H9 (cell line): ENCODE measurements around the gene DNAAF5. TPM values are rescaled to one million over a fixed set of nuclear protein-coding genes. Genes with fewer than 3 reads are reported as not detected.

Experiments
- DNase-seq: peaks from one replicate; pipeline ENCODE4 v3.0.0-alpha.2; 2017
- H2AFZ ChIP-seq: one replicate; pipeline ENCODE4 v1.6.1; 2013; ENCODE audit warnings: mild to moderate bottlenecking, low read length, control low read depth, moderate library complexity
- H2AK5ac ChIP-seq: 2 replicates; pipeline ENCODE4 v1.6.1; 2013; ENCODE audit warnings: low read length, control low read depth, mixed read lengths; ENCODE audit not compliant: insufficient read length
- H2BK120ac ChIP-seq: one replicate; pipeline ENCODE4 v1.6.1; 2013; ENCODE audit warnings: low read depth, mild to moderate bottlenecking, low read length, control low read depth, inconsistent platforms; ENCODE audit not compliant: poor library complexity, severe bottlenecking
- H2BK12ac ChIP-seq: 2 replicates; pipeline ENCODE4 v1.6.1; 2013; ENCODE audit warnings: low read length, control low read depth, mixed read lengths, low read depth; ENCODE audit not compliant: insufficient read length
- H2BK15ac ChIP-seq: 2 replicates; pipeline ENCODE4 v1.6.1; 2013; ENCODE audit warnings: low read depth, low read length, control low read depth
- H2BK20ac ChIP-seq: one replicate; pipeline ENCODE4 v1.6.1; 2013; ENCODE audit warnings: low read depth, mild to moderate bottlenecking, low read length, control low read depth, inconsistent platforms; ENCODE audit not compliant: poor library complexity, severe bottlenecking
- H2BK5ac ChIP-seq: 2 replicates; pipeline ENCODE4 v1.6.1; 2013; ENCODE audit warnings: low read length, control low read depth, mixed read lengths; ENCODE audit not compliant: insufficient read length
- H3K14ac ChIP-seq: 2 replicates; pipeline ENCODE4 v1.6.1; 2013; ENCODE audit warnings: low read length, control low read depth; ENCODE audit not compliant: insufficient read depth
- H3K18ac ChIP-seq: 2 replicates; pipeline ENCODE4 v1.6.1; 2013; ENCODE audit warnings: low read depth, mild to moderate bottlenecking, mixed read lengths, low read length, control low read depth; ENCODE audit not compliant: insufficient read length
- H3K23ac ChIP-seq: 2 replicates; pipeline ENCODE4 v1.6.1; 2013; ENCODE audit warnings: low read length, control low read depth, mixed read lengths, low read depth; ENCODE audit not compliant: insufficient read length
- H3K23me2 ChIP-seq: 2 replicates; pipeline ENCODE4 v1.6.1; 2013; ENCODE audit warnings: low read depth, mild to moderate bottlenecking, mixed read lengths, low read length, control low read depth; ENCODE audit not compliant: insufficient read length, poor library complexity, severe bottlenecking
- H3K27ac ChIP-seq: 2 replicates; pipeline ENCODE4 v1.5.1; 2013; ENCODE audit warnings: low read length, control low read depth, mixed read lengths, low read depth; ENCODE audit not compliant: insufficient read length
- H3K27me3 ChIP-seq: 2 replicates; pipeline ENCODE4 v1.6.1; 2013; ENCODE audit warnings: low read length, control low read depth, inconsistent platforms; ENCODE audit not compliant: insufficient read depth
- H3K4ac ChIP-seq: 2 replicates; pipeline ENCODE4 v1.6.1; 2013; ENCODE audit warnings: low read depth, mild to moderate bottlenecking, control low read depth, inconsistent platforms, low read length, moderate library complexity
- H3K4me1 ChIP-seq: 2 replicates; pipeline ENCODE4 v1.6.1; 2013; ENCODE audit warnings: low read length, control low read depth, inconsistent platforms; ENCODE audit not compliant: insufficient read depth
- H3K4me2 ChIP-seq: 2 replicates; pipeline ENCODE4 v1.6.1; 2013; ENCODE audit warnings: low read length, control low read depth, mixed read lengths; ENCODE audit not compliant: insufficient read length, insufficient read depth
- H3K56ac ChIP-seq: 2 replicates; pipeline ENCODE4 v1.6.1; 2013; ENCODE audit warnings: low read depth, mild to moderate bottlenecking, mixed read lengths, low read length, control low read depth; ENCODE audit not compliant: insufficient read length
- H3K79me1 ChIP-seq: 2 replicates; pipeline ENCODE4 v1.6.1; 2013; ENCODE audit warnings: low read depth, mild to moderate bottlenecking, moderate library complexity, low read length, control low read depth, inconsistent platforms; ENCODE audit not compliant: insufficient read depth, poor library complexity, severe bottlenecking
- H3K79me2 ChIP-seq: 2 replicates; pipeline ENCODE4 v1.6.1; 2013; ENCODE audit warnings: low read length, control low read depth, inconsistent platforms; ENCODE audit not compliant: insufficient read depth
- H3K9ac ChIP-seq: 2 replicates; pipeline ENCODE4 v1.6.1; 2013; ENCODE audit warnings: low read length, control low read depth, mixed read lengths; ENCODE audit not compliant: insufficient read length; ENCODE audit errors: extremely low read depth
- H3K9me3 ChIP-seq: one replicate; pipeline ENCODE4 v1.6.1; 2013; ENCODE audit warnings: low read depth, low read length, inconsistent platforms; ENCODE audit not compliant: control insufficient read depth
- H3T11ph ChIP-seq: one replicate; pipeline ENCODE4 v1.6.1; 2013; ENCODE audit warnings: mild to moderate bottlenecking, low read length, control low read depth, inconsistent platforms
- H4K20me1 ChIP-seq: one replicate; pipeline ENCODE4 v1.6.1; 2013; ENCODE audit not compliant: control insufficient read depth, insufficient read length, insufficient read depth
- H4K5ac ChIP-seq: 2 replicates; pipeline ENCODE4 v1.6.1; 2013; ENCODE audit warnings: low read depth, mild to moderate bottlenecking, mixed read lengths, low read length, control low read depth; ENCODE audit not compliant: insufficient read length
- H4K8ac ChIP-seq: replicated peaks from 2 replicates; pipeline ENCODE4 v1.6.1; 2013; ENCODE audit warnings: low read length, control low read depth, mixed read lengths, low read depth; ENCODE audit not compliant: insufficient read length
- H4K91ac ChIP-seq: 2 replicates; pipeline ENCODE4 v1.6.1; 2013; ENCODE audit warnings: low read depth, mild to moderate bottlenecking, moderate library complexity, mixed read lengths, low read length, control low read depth; ENCODE audit not compliant: insufficient read length
- H3K27ac Mint-ChIP-seq, 3 experiments: 2 replicates in 2 of 3; 3 replicates in 1 of 3; pipeline ENCODE4 v1.8.0; 2020 to 2021; ENCODE audit warnings: mixed read lengths in 3 of 3, mild to moderate bottlenecking in 1 of 3, moderate library complexity in 1 of 3
- H3K27me3 Mint-ChIP-seq: 2 replicates; pipeline ENCODE4 v1.8.0; 2021; ENCODE audit warnings: low read depth, mild to moderate bottlenecking, moderate library complexity, mixed read lengths
- H3K36me3 Mint-ChIP-seq, 3 experiments: 2 replicates in 2 of 3; 3 replicates in 1 of 3; pipeline ENCODE4 v1.8.0; 2020 to 2021; ENCODE audit warnings: low read depth in 3 of 3, mixed read lengths in 3 of 3; ENCODE audit not compliant: insufficient read depth in 1 of 3
- H3K4me1 Mint-ChIP-seq, 2 experiments: 2 replicates each; pipeline ENCODE4 v1.8.0; 2020; ENCODE audit warnings: mixed read lengths in 2 of 2
- H3K4me3 Mint-ChIP-seq, 2 experiments: 2 replicates in 1 of 2; 3 replicates in 1 of 2; pipeline ENCODE4 v1.8.0; 2020 to 2021; ENCODE audit warnings: mild to moderate bottlenecking in 2 of 2, mixed read lengths in 2 of 2, moderate library complexity in 1 of 2
- H3K9me3 Mint-ChIP-seq, 2 experiments: 2 replicates in 1 of 2; 3 replicates in 1 of 2; pipeline ENCODE4 v1.8.0; 2020; ENCODE audit warnings: mild to moderate bottlenecking in 2 of 2, mixed read lengths in 2 of 2, moderate library complexity in 1 of 2
- CTCF ChIP-seq: fragments of 200-600 bp; sonication (generic); conservative IDR thresholded peaks from 3 replicates; pipeline ENCODE4 v1.8.0; 2021; ENCODE audit warnings: antibody characterized with exemption, mild to moderate bottlenecking
- WGBS: extraction: QIAGEN DNeasy Blood & Tissue Kit; methylation state at CpG from one replicate; pipeline ENCODE4 v1.1.7; 2013; ENCODE audit warnings: missing lambda C conversion rate, low lambda C conversion rate, mixed read lengths; ENCODE audit not compliant: insufficient read length; ENCODE audit errors: extremely low coverage; 5-methylcytosine and 5-hydroxymethylcytosine counted together
- total RNA-seq: library from RNA; stranded (reverse); gene quantifications from 2 replicates; pipeline ENCODE4 v1.2.1, GENCODE V29; 2021

Gene DNAAF5
- total RNA-seq, 1 experiment from 2014 or later: 43.5 TPM

GRCh38 chr7:726854-727103, 280 bp downstream of the DNAAF5 start:
- Histone ChIP-seq H3K27me3 (no peaks in the 10 kb centered on the region), H3K18ac (no peak overlapping the region), H2AK5ac (no peak overlapping the region), H3K9me3 (no peaks in the 10 kb centered on the region), H2BK5ac (no peak overlapping the region), H4K5ac (no peak overlapping the region), H3K4ac (no peak overlapping the region), H2BK15ac (no peak overlapping the region), H3K9ac (no peak overlapping the region), H3K79me1 (no peaks in the 10 kb centered on the region), H3T11ph (no peak overlapping the region), H2BK120ac (no peak overlapping the region), H2AFZ (no peak overlapping the region), H3K4me1 (no peaks in the 10 kb centered on the region; the same call in 1 of the 2 replicates), H4K8ac (no peak overlapping the region), H3K27ac (no peak overlapping the region), H4K91ac (no peak overlapping the region), H3K4me2 (peak overlapping the region; percentile 38), H3K14ac (no peak overlapping the region), H2BK20ac (no peak overlapping the region), H3K23me2 (peaks cover 9% of the 10 kb centered on the region), H2BK12ac (no peak overlapping the region), H3K79me2 (peaks cover 21% of the 10 kb centered on the region; the same call in 1 of the 2 replicates), H3K56ac (no peak overlapping the region), H3K23ac (no peak overlapping the region), H4K20me1 (no peaks in the 10 kb centered on the region)
- H3K36me3 Mint-ChIP-seq: peaks cover 52 to 72% (median 57%) of the 10 kb centered on the region in 3 experiments
- no peaks in the 10 kb centered on the region for H3K27me3 Mint-ChIP-seq
- peaks cover 39 to 40% of the 10 kb centered on the region in 2 experiments for H3K9me3 Mint-ChIP-seq
- no peak for TF ChIP-seq CTCF
- peaks cover 15 to 18% of the 10 kb centered on the region in 2 experiments for H3K4me1 Mint-ChIP-seq
- no peak overlapping the region for H3K4me3 Mint-ChIP-seq
- no CpG with 5 or more reads among the region's 39 CpGs for WGBS
- DNase-seq: no peak
- H3K27ac Mint-ChIP-seq: no peak overlapping the region
